A673 (cell line): ENCODE measurements around the gene TNFRSF14. TPM values are rescaled to one million over a fixed set of nuclear protein-coding genes. Genes with fewer than 3 reads are reported as not detected.

Experiments used
- BruUV-seq: library from RNA; stranded (reverse); fragments of 400-500 nt; replicated peaks from 2 replicates; lab custom pipeline; 2021; lab: Mats Ljungman, UMichigan
- CTCF ChIA-PET: fragments of 300-600 bp; sonication (Branson Sonifier 250); formaldehyde crosslinking; loops from one replicate; lab custom pipeline; 2022; ENCODE audit warnings: antibody characterized with exemption; lab: Charles Lee
- POLR2A ChIA-PET: fragments of 300-600 bp; sonication (Branson Sonifier 250); formaldehyde crosslinking; loops from one replicate; lab custom pipeline; 2022; ENCODE audit warnings: antibody characterized with exemption; ENCODE audit not compliant: low non-redundant PET; lab: Charles Lee
- DNase-seq: peaks from one replicate; pipeline ENCODE4 v3.0.0-alpha.2; 2015; ENCODE audit warnings: low spot score
- H3K27ac ChIP-seq: fragments of 200-600 bp; sonication (generic); 2 replicates; pipeline ENCODE4 v1.5.1; 2016; ENCODE audit warnings: mixed run types, low read depth, mild to moderate bottlenecking, mixed read lengths, antibody characterized with exemption, low read length; ENCODE audit not compliant: poor library complexity, severe bottlenecking
- H3K27me3 ChIP-seq: fragments of 200-600 bp; sonication (generic); replicated peaks from 2 replicates; pipeline ENCODE4 v1.6.1; 2017; ENCODE audit warnings: mixed run types, low read depth, mild to moderate bottlenecking, mixed read lengths, antibody characterized with exemption, low read length; ENCODE audit not compliant: insufficient read depth, poor library complexity
- H3K36me3 ChIP-seq: fragments of 200-600 bp; sonication (generic); 2 replicates; pipeline ENCODE4 v1.6.1; 2016; ENCODE audit warnings: mixed run types, mild to moderate bottlenecking, mixed read lengths, antibody characterized with exemption, low read length; ENCODE audit not compliant: insufficient read depth, poor library complexity, severe bottlenecking
- H3K4me1 ChIP-seq: fragments of 200-600 bp; sonication (generic); 2 replicates; pipeline ENCODE4 v1.6.1; 2017; ENCODE audit warnings: mixed run types, mild to moderate bottlenecking, mixed read lengths, antibody characterized with exemption, low read length; ENCODE audit not compliant: insufficient read depth, poor library complexity, severe bottlenecking
- H3K4me3 ChIP-seq: fragments of 200-600 bp; sonication (generic); 2 replicates; pipeline ENCODE4 v1.5.1; 2016; ENCODE audit warnings: low read depth, mixed run types, mild to moderate bottlenecking, mixed read lengths, low read length; ENCODE audit not compliant: poor library complexity, severe bottlenecking
- H3K9me3 ChIP-seq: fragments of 200-600 bp; sonication (generic); 2 replicates; pipeline ENCODE4 v1.6.1; 2016; ENCODE audit warnings: mixed run types, low read depth, mild to moderate bottlenecking, mixed read lengths, antibody characterized with exemption, low read length; ENCODE audit not compliant: poor library complexity, severe bottlenecking
- CTCF ChIP-seq: fragments of 300-800, 200-600 bp; sonication (generic); conservative IDR thresholded peaks from 2 replicates; pipeline ENCODE4 v1.5.1; 2017; ENCODE audit warnings: low read depth, mild to moderate bottlenecking, antibody characterized with exemption, low read length, moderate library complexity, mixed read lengths
- EZH2 ChIP-seq: fragments of 200-600 bp; sonication (generic); IDR thresholded peaks from 2 replicates; pipeline ENCODE4 v1.6.1; 2017; ENCODE audit warnings: borderline replicate concordance, low read depth, mild to moderate bottlenecking, mixed read lengths, antibody characterized with exemption, low read length; ENCODE audit not compliant: poor library complexity, severe bottlenecking
- intact Hi-C: fragments of 100-400 bp; cut with micrococcal nuclease; formaldehyde crosslinking; loops from one replicate; pipeline ENCODE4 v1.10.0; 2022; ENCODE audit not compliant: unreplicated experiment
- total RNA-seq: library from RNA; stranded (reverse); gene quantifications from 2 replicates; pipeline ENCODE4 v1.2.3, GENCODE V29; 2021

Gene TNFRSF14
- total RNA-seq, 1 experiment from 2014 or later = 4.6 TPM

- no peak for TF ChIP-seq CTCF
- ChIA-PET CTCF (no interaction called here), POLR2A (no interaction called here)
- Histone ChIP-seq H3K36me3 (peaks cover 4% of the 10 kb centered on the region), H3K9me3 (no peaks in the 10 kb centered on the region), H3K27me3 (peaks cover 44% of the 10 kb centered on the region), H3K4me3 (no peak overlapping the region), H3K27ac (no peak overlapping the region), H3K4me1 (peaks cover 11% of the 10 kb centered on the region)
- no TSS peak for BruUV-seq
- intact Hi-C loops = no loop called here
- DNase-seq = no peak
Measured at GRCh38 chr1:2528016-2528415, 28.2 kb upstream of the TNFRSF14 start.

GRCh38 chr1:2528611-2528965 is 27.6 kb upstream of the TNFRSF14 start:
- POLR2A ChIA-PET = no interaction called here
- Histone ChIP-seq H3K27me3 (peaks cover 50% of the 10 kb centered on the region), H3K36me3 (no peaks in the 10 kb centered on the region), H3K27ac (no peak overlapping the region), H3K4me3 (no peak overlapping the region), H3K4me1 (peaks cover 11% of the 10 kb centered on the region), H3K9me3 (no peaks in the 10 kb centered on the region)
- CTCF ChIA-PET = no interaction called here
- intact Hi-C loops = no loop called here
- no peak for DNase-seq
- no TSS peak for BruUV-seq
- TF ChIP-seq CTCF = no peak
- TF ChIP-seq EZH2 = no peak

GRCh38 chr1:2528966-2529783 is 27.0 kb upstream of the TNFRSF14 start:
- Histone ChIP-seq H3K4me1 (peaks cover 11% of the 10 kb centered on the region), H3K27ac (no peak overlapping the region), H3K27me3 (peaks cover 55% of the 10 kb centered on the region), H3K36me3 (no peaks in the 10 kb centered on the region), H3K4me3 (peak overlapping the region; percentile 7), H3K9me3 (no peaks in the 10 kb centered on the region)
- peak; percentile 43 for DNase-seq
- intact Hi-C loops = no loop called here
- no TSS peak for BruUV-seq
- POLR2A ChIA-PET = no interaction called here
- TF ChIP-seq CTCF (0 out of 2 replicates have a peak, but pooled peaks have one; percentile 14), EZH2 (no peak)
- CTCF ChIA-PET = no interaction called here
